Bronchial epithelial cell (primary cell): Measurements from ENCODE around the gene OLFM1. TPM values are rescaled to one million over a fixed set of nuclear protein-coding genes. Genes with fewer than 3 reads are reported as not detected.
A peak's percentile ranks its signal among the peaks of the same experiment; 100 is the strongest.
"Not testable (repeated sequence)": the region's sequence is repeated elsewhere in the genome, so short reads cannot be mapped to it uniquely, and the experiment has no call there.

ENCODE experiments used
- DNase-seq: peaks from one replicate; pipeline ENCODE4 v3.0.0-alpha.2; 2010; ENCODE audit warnings: low read depth
- FAIRE-seq: peaks from 2 replicates; lab custom pipeline; 2011; peaks lifted over from hg19 to GRCh38; lab: Jason Lieb, UNC
- H3K27me3 ChIP-seq: 2 replicates; pipeline ENCODE4 v1.5.1; 2011; ENCODE audit warnings: low read length; ENCODE audit not compliant: control insufficient read depth, insufficient read depth
- H3K36me3 ChIP-seq: 2 replicates; pipeline ENCODE4 v1.5.1; 2011; ENCODE audit warnings: low read length; ENCODE audit not compliant: control insufficient read depth, insufficient read depth
- H3K4me3 ChIP-seq: 2 replicates; pipeline ENCODE4 v1.5.1; 2011; ENCODE audit warnings: mild to moderate bottlenecking, low read depth, low read length, control low read depth
- CTCF ChIP-seq: IDR thresholded peaks from 2 replicates; pipeline ENCODE4 v1.5.1; 2011; ENCODE audit warnings: mild to moderate bottlenecking, moderate library complexity, low read length, control low read depth, inconsistent platforms; ENCODE audit not compliant: insufficient read depth, severe bottlenecking
- total RNA-seq: library from RNA; depleted of rRNA; stranded (reverse); fragments of >200 nt; gene quantifications from 2 replicates; pipeline ENCODE4 v1.2.1, GENCODE V29; 2014

Gene OLFM1
- total RNA-seq, 1 donor from 2014 or later: 0.26 TPM

GRCh38 chr9:135158564-135158937 is 71.1 kb downstream of the OLFM1 start:
- peak; percentile 70 for FAIRE-seq
- no peak overlapping the region for H3K4me3 ChIP-seq
- no peaks in the 10 kb centered on the region for H3K36me3 ChIP-seq
- H3K27me3 ChIP-seq: no peaks in the 10 kb centered on the region
- TF ChIP-seq CTCF: no peak
- no peak for DNase-seq

GRCh38 chr9:135159801-135160200 is 72.3 kb downstream of the OLFM1 start:
- DNase-seq (no peak), FAIRE-seq (no peak)
- Histone ChIP-seq H3K27me3 (no peaks in the 10 kb centered on the region), H3K4me3 (no peak overlapping the region), H3K36me3 (no peaks in the 10 kb centered on the region)
- TF ChIP-seq CTCF: no peak

- FAIRE-seq (no peak), DNase-seq (no peak)
- no peaks in the 10 kb centered on the region for H3K27me3 ChIP-seq
- H3K4me3 ChIP-seq: no peak overlapping the region
- no peak for TF ChIP-seq CTCF
- no peaks in the 10 kb centered on the region for H3K36me3 ChIP-seq
Observed at GRCh38 chr9:135160862-135161261, 73.4 kb downstream of the OLFM1 start.

- not testable (repeated sequence) for H3K4me3 ChIP-seq, DNase-seq, H3K36me3 ChIP-seq, H3K27me3 ChIP-seq
- FAIRE-seq: peak; percentile 40
Observed at GRCh38 chr9:135162599-135162998, 75.1 kb downstream of the OLFM1 start.

- Histone ChIP-seq H3K36me3 (no peaks in the 10 kb centered on the region), H3K27me3 (no peaks in the 10 kb centered on the region), H3K4me3 (no peak overlapping the region)
- no peak for FAIRE-seq
- TF ChIP-seq CTCF: no peak
- DNase-seq: no peak
Observed at GRCh38 chr9:135163023-135163780, 75.7 kb downstream of the OLFM1 start.

- no peak for TF ChIP-seq CTCF
- DNase-seq (no peak), FAIRE-seq (no peak)
- Histone ChIP-seq H3K36me3 (no peaks in the 10 kb centered on the region), H3K4me3 (no peak overlapping the region), H3K27me3 (no peaks in the 10 kb centered on the region)
Observed at GRCh38 chr9:135164036-135164435, 76.6 kb downstream of the OLFM1 start.
